ENCODE data around the gene TPBGL. TPM values are rescaled to one million over a fixed set of nuclear protein-coding genes. Genes with fewer than 3 reads are reported as not detected.

TPBGL gene
- total and polyA plus RNA-seq, 2 experiments from 2014 or later = 0.08 to 0.21 TPM

- TF ChIP-seq CTCF (conservative IDR thresholded peaks at IDR 0.05; ENCODE audit: low read depth in 2 of 2) (no peak), STAT1 (IDR thresholded peaks at IDR 0.05; ENCODE audit: unreplicated experiment) (no peak)
Observed at GRCh38 chr11:75237050-75237449, 3.5 kb upstream of the TPBGL start (continued).

GRCh38 chr11:75238595-75239440 is 1.8 kb upstream of the TPBGL start:
- H3K27ac Mint-ChIP-seq = no peak overlapping the region
- Histone ChIP-seq H3F3A (replicated peaks; ENCODE audit: low read depth) (no peaks in the 10 kb centered on the region), H3K27me3 (ENCODE audit: insufficient read depth) (peaks cover 44% of the 10 kb centered on the region), H3K4me3 (peak overlapping the region; percentile 26; the same call in 1 of the 2 replicates), H2AFZ (no peak overlapping the region), H3K36me3 (ENCODE audit: insufficient read depth) (no peaks in the 10 kb centered on the region), H3K4me1 (ENCODE audit: insufficient read depth) (peaks cover 19% of the 10 kb centered on the region), H4K20me1 (replicated peaks; ENCODE audit: insufficient read depth) (no peaks in the 10 kb centered on the region), H3K79me2 (replicated peaks; ENCODE audit: insufficient read depth) (no peaks in the 10 kb centered on the region), H3K9me2 (ENCODE audit: insufficient read depth) (no peaks in the 10 kb centered on the region), H3K4me2 (peak overlapping the region; percentile 88), H3K27ac (ENCODE audit: low read depth) (no peak overlapping the region)
- H3K27me3 Mint-ChIP-seq (ENCODE audit: insufficient read depth, low read depth, poor library complexity) = peaks cover 42% of the 10 kb centered on the region
- H3K9me3 Mint-ChIP-seq = no peaks in the 10 kb centered on the region
- DNase-seq (ENCODE audit: low spot score) (no peak), ATAC-seq (no peak)
- H3K36me3 Mint-ChIP-seq (ENCODE audit: low read depth) = no peaks in the 10 kb centered on the region
- H3K4me3 Mint-ChIP-seq = peak overlapping the region; percentile 77; the same call in 1 of the 3 replicates
- H3K4me1 Mint-ChIP-seq = peaks cover 44% of the 10 kb centered on the region
- no peak for TF ChIP-seq REST (IDR thresholded peaks at IDR 0.05; ENCODE audit: unreplicated experiment)
- no peak for TF ChIP-seq POLR2AphosphoS5 (IDR thresholded peaks at IDR 0.05; ENCODE audit: low read depth)
- no peak for TF ChIP-seq ZNF331 (CRISPR knock-in tag; IDR thresholded peaks at IDR 0.05; ENCODE audit: low read depth)
- TF ChIP-seq JUNB (IDR thresholded peaks at IDR 0.05; ENCODE audit: unreplicated experiment) = no peak
- no peak for TF ChIP-seq ZNF462 (CRISPR knock-in tag; IDR thresholded peaks at IDR 0.05)
- TF ChIP-seq ZNF114 (CRISPR knock-in tag; IDR thresholded peaks at IDR 0.05) = no peak
- TF ChIP-seq ETS1 (IDR thresholded peaks at IDR 0.05) = no peak
- no peak for TF ChIP-seq EZH2phosphoT487 (IDR thresholded peaks at IDR 0.05; ENCODE audit: unreplicated experiment)
- TF ChIP-seq EZH2 (IDR thresholded peaks at IDR 0.05; ENCODE audit: low read depth, unreplicated experiment) = no peak
- no peak for TF ChIP-seq STAT1 (IDR thresholded peaks at IDR 0.05; ENCODE audit: unreplicated experiment)
